Muscle of back (tissue), 10 donors: Measurements from ENCODE around the gene SYNCRIP. TPM values are rescaled to one million over a fixed set of nuclear protein-coding genes. Genes with fewer than 3 reads are reported as not detected.

Source experiments
- polyA plus RNA-seq, 10 donors: library from polyadenylated mRNA; unstranded; fragments of 120-200 nt; gene quantifications; one replicate each; pipeline ENCODE4 v1.2.1, GENCODE V29; 2013; ENCODE audit not compliant: insufficient read length in 10 of 10

The SYNCRIP gene
- polyA plus RNA-seq, 10 donors, result 84.0 to 138 (median 114) TPM

Other genes with a start within 250 kb of the SYNCRIP start
- 10 to 100 TPM; 26.1 to 48.0 (median 39.1) TPM for gene NT5E, start 192.8 kb downstream of the SYNCRIP start, polyA plus RNA-seq
- 10 to 100 TPM; 31.9 to 70.4 (median 46.0) TPM for gene SNX14, start 49.0 kb downstream of the SYNCRIP start, polyA plus RNA-seq